COLO829 (cell line): ENCODE data around the gene TELO2.

Experiments used
- DNase-seq: peaks from one replicate; pipeline ENCODE4 v3.0.0; 2012; ENCODE audit warnings: low spot score

The TELO2 gene

DNA sequence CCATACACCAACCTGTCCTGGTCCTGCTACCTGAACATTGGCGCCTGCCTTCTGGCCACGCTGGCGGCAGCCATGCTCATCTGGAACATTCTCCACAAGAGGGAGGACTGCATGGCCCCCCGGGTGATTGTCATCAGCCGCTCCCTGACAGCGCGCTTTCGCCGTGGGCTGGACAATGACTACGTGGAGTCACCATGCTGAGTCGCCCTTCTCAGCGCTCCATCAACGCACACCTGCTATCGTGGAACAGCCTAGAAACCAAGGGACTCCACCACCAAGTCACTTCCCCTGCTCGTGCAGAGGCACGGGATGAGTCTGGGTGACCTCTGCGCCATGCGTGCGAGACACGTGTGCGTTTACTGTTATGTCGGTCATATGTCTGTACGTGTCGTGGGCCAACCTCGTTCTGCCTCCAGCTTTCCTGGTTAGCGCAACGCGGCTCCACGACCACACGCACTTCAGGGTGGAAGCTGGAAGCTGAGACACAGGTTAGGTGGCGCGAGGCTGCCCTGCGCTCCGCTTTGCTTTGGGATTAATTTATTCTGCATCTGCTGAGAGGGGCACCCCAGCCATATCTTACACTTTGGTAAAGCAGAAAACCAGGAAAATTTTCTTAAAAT, 61.8 kb downstream of the TELO2 start:
- DNase-seq, result no peak

DNA sequence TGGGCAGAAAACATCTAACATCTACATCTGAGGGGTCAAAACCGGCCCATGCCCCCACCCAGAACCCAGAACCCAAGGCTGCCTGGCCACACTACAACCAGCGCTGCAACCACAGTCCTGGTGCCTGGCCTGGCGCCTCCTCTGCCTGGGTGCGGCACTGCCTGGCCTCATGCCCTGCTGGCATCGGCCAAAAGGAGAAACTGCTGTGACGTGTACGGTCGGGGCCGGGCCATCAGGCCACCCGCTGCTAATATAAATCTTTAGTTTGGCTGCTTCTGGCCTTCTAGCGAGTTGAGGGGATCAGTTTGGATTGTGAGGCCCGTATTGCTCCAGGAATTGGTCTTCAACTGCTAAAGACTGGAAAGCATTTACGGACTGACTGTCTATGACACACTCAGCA, 63.1 kb downstream of the TELO2 start:
- no peak for DNase-seq

DNA sequence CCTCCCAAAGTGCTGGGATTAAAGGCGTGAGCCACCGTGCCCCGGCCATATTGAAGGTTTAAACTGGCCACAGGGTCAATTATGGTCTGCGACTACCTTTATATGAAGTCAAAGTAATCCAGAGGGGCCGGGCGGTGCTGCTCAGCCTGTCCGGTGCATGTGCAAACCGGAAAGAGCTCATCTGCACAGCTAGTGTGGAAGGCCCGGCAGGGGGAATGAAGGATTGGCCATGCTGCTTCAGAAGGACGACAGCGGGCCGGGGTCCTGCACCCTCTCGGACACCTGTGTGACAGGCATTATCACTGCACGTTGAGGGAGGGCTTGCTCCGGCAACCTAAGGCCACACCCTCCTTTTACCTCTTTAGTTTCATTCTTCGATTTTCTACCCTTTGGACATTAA, 63.9 kb downstream of the TELO2 start:
- no peak for DNase-seq

DNA sequence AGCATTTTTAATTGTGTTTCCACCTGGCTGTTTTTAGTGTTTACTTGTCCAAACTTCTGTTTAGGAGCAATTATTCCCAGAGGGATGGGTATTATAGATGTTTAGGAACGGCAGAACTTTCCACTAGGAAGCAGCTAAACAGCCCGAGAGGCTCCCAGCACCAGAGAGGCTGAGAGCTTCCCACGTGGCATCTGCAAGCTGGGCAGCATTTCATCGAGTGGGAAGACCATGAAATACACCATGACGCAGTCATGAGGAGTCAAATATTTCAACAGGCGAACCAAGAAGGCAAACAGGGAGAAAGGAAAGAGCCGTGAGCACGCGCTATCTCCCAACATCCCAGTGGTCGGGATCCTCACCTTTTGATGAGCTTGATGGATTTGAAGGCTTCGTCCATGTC, 64.4 kb downstream of the TELO2 start:
- no peak for DNase-seq

DNA sequence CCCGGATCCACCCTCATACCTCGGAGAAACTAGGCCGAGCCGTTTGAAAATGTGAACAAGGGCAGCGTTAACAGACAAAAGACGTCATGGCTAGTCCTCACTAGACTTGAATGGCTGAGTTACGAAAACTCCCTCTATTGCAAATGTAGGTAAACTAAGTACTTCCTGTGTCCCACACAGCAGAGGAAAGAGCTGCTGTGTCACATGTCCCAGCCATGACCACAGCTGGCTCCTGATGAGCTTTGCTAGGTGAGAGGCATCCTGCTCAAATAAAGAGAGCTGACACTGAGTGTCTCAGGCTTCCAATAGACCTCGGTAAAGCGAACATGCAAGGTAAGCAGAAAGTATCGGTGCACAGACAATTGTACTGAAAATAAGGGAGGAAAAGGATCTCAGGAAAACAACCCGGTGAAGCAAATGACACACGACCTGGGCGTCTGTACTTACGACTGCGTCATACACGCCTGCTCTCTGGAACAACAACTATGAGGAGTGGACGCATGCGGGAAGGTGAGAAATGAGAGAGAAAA, 66.4 kb downstream of the TELO2 start:
- no peak for DNase-seq
